DMS53 treated with DMSO at 0.1 percent for 48 hours (cell line): ENCODE measurements around the gene TRAPPC3.

ENCODE experiments used
- DNase-seq: peaks from one replicate; lab custom pipeline; 2025; ENCODE audit not compliant: unreplicated experiment; lab: John Stamatoyannopoulos, UW

TRAPPC3 gene

GRCh38 chr1:36087233-36088123 is 61.8 kb downstream of the TRAPPC3 start:
- no peak for DNase-seq
